ENCODE results near the gene PLXNA2. TPM values are rescaled to one million over a fixed set of nuclear protein-coding genes. Genes with fewer than 3 reads are reported as not detected.

PLXNA2 gene
- total and polyA plus RNA-seq, 2 donors (not counting 1 experiment from before 2014, with no cell fraction given): 0.31 to 1.2 TPM

DNA sequence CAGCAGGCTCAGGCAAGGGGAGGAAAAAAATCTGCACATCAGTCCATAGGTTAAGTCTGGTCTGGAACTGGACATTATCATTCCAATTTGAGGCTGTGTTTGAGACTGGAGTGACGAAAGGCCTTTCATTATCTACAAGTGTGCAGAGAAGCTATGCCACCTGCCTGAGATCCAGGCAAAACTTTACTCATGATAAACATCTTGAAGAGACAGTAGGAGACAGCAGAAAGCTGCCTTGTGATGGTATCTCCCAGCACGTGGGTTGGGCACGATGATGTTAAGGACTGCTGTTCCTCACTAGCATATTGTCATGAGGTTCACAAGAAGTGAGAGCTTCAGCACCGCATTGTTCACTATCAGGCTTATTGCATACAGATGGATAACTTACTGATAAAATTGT is 126.4 kb downstream of the PLXNA2 start:
- POLR2A ChIA-PET: no interaction called here
- Histone ChIP-seq H3K4me1 (ENCODE audit: control insufficient read depth in 2 of 2, insufficient read depth in 2 of 2, low read length in 2 of 2) (no peaks in the 10 kb centered on the region), H3K9me3 (ENCODE audit: control extremely low read depth in 1 of 3, control insufficient read depth in 2 of 3, insufficient read depth in 1 of 3, low read length in 2 of 3) (no peaks in the 10 kb centered on the region), H3K79me2 (ENCODE audit: control insufficient read depth, insufficient read depth, low read length) (no peaks in the 10 kb centered on the region), H3K4me2 (replicated peaks; ENCODE audit: low read depth, low read length, poor library complexity, severe bottlenecking) (no peak overlapping the region), H3K27ac (ENCODE audit: low read length in 2 of 2) (no peak overlapping the region), H4K20me1 (ENCODE audit: control insufficient read depth, insufficient read depth, low read length, poor library complexity, severe bottlenecking) (no peaks in the 10 kb centered on the region), H3K9ac (ENCODE audit: low read length) (no peak overlapping the region), H3K4me3 (ENCODE audit: control extremely low read depth in 1 of 5, extremely low read depth in 1 of 5, insufficient read depth in 1 of 5, low read depth in 2 of 5, low read length in 4 of 5) (no peak overlapping the region), H3K36me3 (replicated peaks in 1 of 2; ENCODE audit: control extremely low read depth in 1 of 2, control insufficient read depth in 1 of 2, extremely low read depth in 1 of 2, insufficient read depth in 2 of 2, low read length in 1 of 2) (no peaks in the 10 kb centered on the region), H3K27me3 (replicated peaks in 1 of 4; ENCODE audit: control extremely low read depth in 1 of 4, control insufficient read depth in 3 of 4, insufficient read depth in 4 of 4, low read length in 3 of 4) (no peaks in the 10 kb centered on the region), H2AFZ (ENCODE audit: insufficient read depth, low read depth, low read length, poor library complexity, severe bottlenecking) (no peak overlapping the region)
- H3K4me1 Mint-ChIP-seq: no peaks in the 10 kb centered on the region
- H3K27me3 Mint-ChIP-seq: no peaks in the 10 kb centered on the region
- no peak overlapping the region for H3K27ac Mint-ChIP-seq
- H3K9me3 Mint-ChIP-seq (ENCODE audit: insufficient read depth): no peaks in the 10 kb centered on the region
- no CpG with 5 or more reads among the region's 4 CpGs for WGBS (ENCODE audit: insufficient coverage)
- ATAC-seq (ENCODE audit: low read depth) (no peak), DNase-seq (no peak)
- no peak for TF ChIP-seq EZH2 (IDR thresholded peaks at IDR 0.05; ENCODE audit: borderline replicate concordance, insufficient read depth, low read depth, low read length, poor library complexity, severe bottlenecking)
- TF ChIP-seq, protein P1, sequence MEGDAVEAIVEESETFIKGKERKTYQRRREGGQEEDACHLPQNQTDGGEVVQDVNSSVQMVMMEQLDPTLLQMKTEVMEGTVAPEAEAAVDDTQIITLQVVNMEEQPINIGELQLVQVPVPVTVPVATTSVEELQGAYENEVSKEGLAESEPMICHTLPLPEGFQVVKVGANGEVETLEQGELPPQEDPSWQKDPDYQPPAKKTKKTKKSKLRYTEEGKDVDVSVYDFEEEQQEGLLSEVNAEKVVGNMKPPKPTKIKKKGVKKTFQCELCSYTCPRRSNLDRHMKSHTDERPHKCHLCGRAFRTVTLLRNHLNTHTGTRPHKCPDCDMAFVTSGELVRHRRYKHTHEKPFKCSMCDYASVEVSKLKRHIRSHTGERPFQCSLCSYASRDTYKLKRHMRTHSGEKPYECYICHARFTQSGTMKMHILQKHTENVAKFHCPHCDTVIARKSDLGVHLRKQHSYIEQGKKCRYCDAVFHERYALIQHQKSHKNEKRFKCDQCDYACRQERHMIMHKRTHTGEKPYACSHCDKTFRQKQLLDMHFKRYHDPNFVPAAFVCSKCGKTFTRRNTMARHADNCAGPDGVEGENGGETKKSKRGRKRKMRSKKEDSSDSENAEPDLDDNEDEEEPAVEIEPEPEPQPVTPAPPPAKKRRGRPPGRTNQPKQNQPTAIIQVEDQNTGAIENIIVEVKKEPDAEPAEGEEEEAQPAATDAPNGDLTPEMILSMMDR (IDR thresholded peaks at IDR 0.05): no peak
- intact Hi-C loops (cut with micrococcal nuclease): no loop called here
- no peak overlapping the region for H3K4me3 Mint-ChIP-seq
- CTCF ChIA-PET: no interaction called here

DNA sequence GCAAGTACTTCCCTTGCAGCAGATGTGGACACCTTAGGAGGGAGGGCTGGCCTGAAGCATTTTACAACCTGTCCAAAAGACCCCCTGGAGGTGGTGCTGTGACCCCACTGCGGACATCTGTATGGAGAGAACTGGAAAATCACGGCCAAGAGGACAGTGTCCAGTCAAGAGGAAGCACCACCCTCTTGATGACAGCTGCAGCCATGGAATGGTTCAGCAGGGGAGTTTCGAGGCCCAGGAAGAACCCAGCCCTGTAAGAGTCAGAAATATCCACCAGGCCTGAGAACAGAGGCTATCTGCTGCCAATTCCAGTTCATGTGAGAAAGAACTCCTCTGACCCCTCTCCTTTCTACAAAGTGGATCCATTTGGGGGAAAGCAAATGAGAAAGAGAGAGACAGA is 126.8 kb downstream of the PLXNA2 start:
- no peak overlapping the region for H3K4me2 ChIP-seq (replicated peaks; ENCODE audit: low read depth, low read length, poor library complexity, severe bottlenecking)
- no peak overlapping the region for H3K9ac ChIP-seq (ENCODE audit: low read length)
- intact Hi-C loops (cut with micrococcal nuclease): no loop called here
- H3K36me3 ChIP-seq (replicated peaks in 1 of 2; ENCODE audit: control extremely low read depth in 1 of 2, control insufficient read depth in 1 of 2, extremely low read depth in 1 of 2, insufficient read depth in 2 of 2, low read length in 1 of 2): no peaks in the 10 kb centered on the region
- Mint-ChIP-seq H3K9me3 (ENCODE audit: insufficient read depth) (no peaks in the 10 kb centered on the region), H3K4me1 (no peaks in the 10 kb centered on the region), H3K4me3 (no peak overlapping the region), H3K27ac (no peak overlapping the region), H3K27me3 (no peaks in the 10 kb centered on the region)
- H3K27me3 ChIP-seq (replicated peaks in 1 of 4; ENCODE audit: control extremely low read depth in 1 of 4, control insufficient read depth in 3 of 4, insufficient read depth in 4 of 4, low read length in 3 of 4): no peaks in the 10 kb centered on the region
- no peak for DNase-seq
- H4K20me1 ChIP-seq (ENCODE audit: control insufficient read depth, insufficient read depth, low read length, poor library complexity, severe bottlenecking): no peaks in the 10 kb centered on the region
- TF ChIP-seq, protein P1 (IDR thresholded peaks at IDR 0.05): no peak
- no peak for TF ChIP-seq EZH2 (IDR thresholded peaks at IDR 0.05; ENCODE audit: borderline replicate concordance, insufficient read depth, low read depth, low read length, poor library complexity, severe bottlenecking)
- H3K4me1 ChIP-seq (ENCODE audit: control insufficient read depth in 2 of 2, insufficient read depth in 2 of 2, low read length in 2 of 2): no peaks in the 10 kb centered on the region
- H3K79me2 ChIP-seq (ENCODE audit: control insufficient read depth, insufficient read depth, low read length): no peaks in the 10 kb centered on the region
- WGBS (ENCODE audit: insufficient coverage): 88% methylated on average over 3 of the region's 3 CpGs
- ChIA-PET CTCF (no interaction called here), POLR2A (no interaction called here)
- no peak for ATAC-seq (ENCODE audit: low read depth)
- no peak overlapping the region for H2AFZ ChIP-seq (ENCODE audit: insufficient read depth, low read depth, low read length, poor library complexity, severe bottlenecking)
- H3K27ac ChIP-seq (ENCODE audit: low read length in 2 of 2): no peak overlapping the region
- H3K9me3 ChIP-seq (ENCODE audit: control extremely low read depth in 1 of 3, control insufficient read depth in 2 of 3, insufficient read depth in 1 of 3, low read length in 2 of 3): no peaks in the 10 kb centered on the region
- H3K4me3 ChIP-seq (ENCODE audit: control extremely low read depth in 1 of 5, extremely low read depth in 1 of 5, insufficient read depth in 1 of 5, low read depth in 2 of 5, low read length in 4 of 5): no peak overlapping the region
